HL-60/S4 (cell line): Measurements from ENCODE around the gene COPS2.
"Not testable (repeated sequence)": the region's sequence is repeated elsewhere in the genome, so short reads cannot be mapped to it uniquely, and the experiment has no call there.

Experiments used
- in situ Hi-C: fragments of 300-500 bp; cut with MboI; formaldehyde crosslinking; loops from 2 replicates; pipeline ENCODE4 v1.14.3; 2022; ENCODE audit warnings: low sequenced_read_pairs

Gene COPS2

GRCh38 chr15:49155110-49155833 lies at the start of gene COPS2:
Gene COPS2 (minus strand): TSS chr15:49155599. CDS start chr15:49155578, 21 bp downstream.
- in situ Hi-C loops: no loop called here

GRCh38 chr15:49200347-49200746 lies 44.9 kb upstream of the COPS2 start:
- in situ Hi-C loops: no loop called here

GRCh38 chr15:49199666-49200065 lies 44.3 kb upstream of the COPS2 start:
- in situ Hi-C loops: no loop called here

- in situ Hi-C loops: no loop called here
Measured at GRCh38 chr15:49196856-49197255, 41.5 kb upstream of the COPS2 start.

DNA sequence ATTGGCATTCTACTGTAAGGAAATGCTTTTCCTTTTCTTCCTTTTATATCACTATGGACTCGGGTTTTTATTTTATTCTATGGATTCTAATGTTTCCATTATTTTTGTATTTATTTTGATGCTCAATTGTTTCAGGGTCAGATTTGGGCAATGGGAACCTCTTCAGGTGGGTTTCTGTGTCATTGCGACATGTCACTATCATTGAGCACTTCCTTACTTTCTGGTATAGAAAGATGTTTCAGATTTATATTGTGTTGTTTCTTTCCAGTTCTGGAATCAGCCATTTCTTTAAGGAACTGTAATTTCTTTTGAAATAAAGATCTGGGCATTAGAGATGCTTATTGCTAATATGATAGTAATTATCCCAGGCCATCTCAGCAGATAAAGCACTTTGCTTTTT lies 36.5 kb upstream of the COPS2 start:
- in situ Hi-C loops: no loop called here

GRCh38 chr15:49190586-49190985 lies 35.2 kb upstream of the COPS2 start:
- in situ Hi-C loops: no loop called here

DNA sequence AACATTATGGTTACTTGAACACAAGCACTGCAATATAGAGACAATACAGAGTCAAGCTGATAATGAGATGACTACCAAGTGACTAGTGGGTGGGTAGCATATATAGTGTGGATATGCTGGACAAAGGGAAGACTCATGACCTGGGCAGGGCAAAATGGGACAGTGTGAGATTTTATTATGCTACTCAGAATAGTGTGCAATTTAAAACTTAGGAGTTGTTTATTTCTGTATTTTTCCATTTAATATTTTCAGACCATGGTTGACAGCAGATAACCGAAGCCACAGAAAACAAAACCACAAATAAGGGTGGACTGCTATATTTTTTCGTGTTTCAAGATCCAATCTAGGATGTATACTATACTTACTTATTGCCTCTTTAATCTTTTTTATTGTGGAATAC lies 34.2 kb upstream of the COPS2 start:
- in situ Hi-C loops: no loop called here

DNA sequence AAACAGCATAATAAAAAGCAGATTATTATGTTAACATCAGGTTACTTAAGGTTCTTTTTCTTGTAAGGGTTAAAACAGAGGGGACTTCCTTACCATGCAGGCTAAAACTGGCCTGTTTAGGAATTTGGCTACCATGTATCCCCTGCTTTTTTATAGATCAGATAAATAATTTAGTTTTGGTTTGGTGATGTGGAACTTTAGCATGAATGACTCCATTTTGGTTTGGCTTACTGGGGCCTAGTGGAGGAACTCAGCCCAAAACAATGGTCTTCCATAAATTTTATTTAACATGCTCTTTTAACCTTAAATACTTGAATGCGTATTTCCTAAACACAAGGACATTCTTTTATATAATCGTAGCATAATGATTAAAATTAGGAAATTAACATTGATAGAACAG lies 33.5 kb upstream of the COPS2 start:
- in situ Hi-C loops: no loop called here

DNA sequence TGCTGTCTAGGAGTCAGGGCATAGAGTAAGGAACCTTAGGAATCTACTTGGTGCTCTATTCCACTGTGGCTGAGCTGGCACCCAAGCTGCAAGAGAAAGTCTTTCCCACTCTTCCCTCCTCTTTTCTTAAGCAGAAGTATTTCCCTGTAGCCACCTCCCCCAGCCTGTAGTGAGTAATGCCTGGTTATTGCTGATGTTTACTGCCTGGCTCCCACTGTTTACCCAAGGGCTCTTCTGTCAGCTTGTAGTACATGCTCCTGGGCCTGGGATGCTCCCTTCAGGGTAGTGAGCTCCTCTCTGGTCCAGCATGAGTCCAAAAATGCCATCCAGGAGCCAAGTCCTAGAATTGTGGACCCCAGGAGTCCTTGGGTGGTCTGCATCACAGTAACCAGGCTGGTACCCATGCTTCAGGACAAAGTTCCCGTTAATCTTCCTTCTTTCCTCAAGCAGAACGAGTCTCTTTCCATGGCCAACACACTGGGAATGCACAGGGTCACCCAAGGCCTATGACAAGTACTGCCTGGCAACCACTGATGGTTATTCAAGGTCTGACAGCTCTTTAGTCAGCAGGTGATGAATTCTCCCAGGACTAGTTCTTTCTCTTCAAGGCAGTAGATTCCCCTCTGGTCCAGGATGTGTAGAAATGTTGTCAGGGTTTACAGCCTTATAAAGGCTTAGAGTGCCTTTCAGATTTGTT lies 32.3 kb upstream of the COPS2 start:
- in situ Hi-C loops: no loop called here

DNA sequence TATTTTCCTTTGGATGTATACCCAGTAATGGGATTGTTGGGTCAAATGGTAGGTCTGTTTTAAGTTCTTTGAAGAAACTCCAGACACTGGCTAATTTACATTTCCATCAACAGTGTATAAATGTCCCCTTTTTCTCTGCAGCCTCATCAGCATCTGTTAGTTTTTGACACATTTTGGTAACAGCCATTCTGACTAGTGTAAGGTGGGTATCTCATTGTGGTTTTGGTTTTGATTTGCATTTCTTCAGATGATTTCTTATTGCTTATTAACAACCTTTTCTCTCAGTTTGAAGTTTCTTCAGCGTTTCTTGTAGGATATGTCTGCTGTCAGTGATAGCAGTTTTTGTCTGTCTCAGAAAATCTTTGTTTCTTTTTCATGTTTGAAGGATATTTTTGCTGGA lies 30.1 kb upstream of the COPS2 start:
- in situ Hi-C loops: no loop called here

- in situ Hi-C loops: not testable (repeated sequence)
Measured at GRCh38 chr15:49183741-49184140, 28.3 kb upstream of the COPS2 start.

DNA sequence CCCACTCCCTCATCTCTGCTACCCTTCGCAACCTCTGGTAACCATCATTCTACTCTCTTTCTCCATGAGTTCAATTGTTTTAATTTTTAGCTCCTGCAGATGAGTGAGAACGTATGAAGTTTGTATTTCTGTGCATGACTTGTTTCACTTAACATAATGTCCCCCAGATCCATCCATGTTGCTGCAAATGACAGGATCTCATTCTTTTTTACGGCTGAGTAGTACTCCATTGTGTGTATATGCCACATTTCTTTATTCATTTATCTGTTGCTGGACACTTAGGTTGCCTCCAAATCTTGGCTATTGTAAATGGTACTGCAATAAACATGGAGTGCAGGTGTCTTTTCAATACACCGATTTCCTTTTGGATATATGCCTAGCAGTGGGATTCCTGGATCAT lies 26.7 kb upstream of the COPS2 start:
- in situ Hi-C loops: no loop called here

DNA sequence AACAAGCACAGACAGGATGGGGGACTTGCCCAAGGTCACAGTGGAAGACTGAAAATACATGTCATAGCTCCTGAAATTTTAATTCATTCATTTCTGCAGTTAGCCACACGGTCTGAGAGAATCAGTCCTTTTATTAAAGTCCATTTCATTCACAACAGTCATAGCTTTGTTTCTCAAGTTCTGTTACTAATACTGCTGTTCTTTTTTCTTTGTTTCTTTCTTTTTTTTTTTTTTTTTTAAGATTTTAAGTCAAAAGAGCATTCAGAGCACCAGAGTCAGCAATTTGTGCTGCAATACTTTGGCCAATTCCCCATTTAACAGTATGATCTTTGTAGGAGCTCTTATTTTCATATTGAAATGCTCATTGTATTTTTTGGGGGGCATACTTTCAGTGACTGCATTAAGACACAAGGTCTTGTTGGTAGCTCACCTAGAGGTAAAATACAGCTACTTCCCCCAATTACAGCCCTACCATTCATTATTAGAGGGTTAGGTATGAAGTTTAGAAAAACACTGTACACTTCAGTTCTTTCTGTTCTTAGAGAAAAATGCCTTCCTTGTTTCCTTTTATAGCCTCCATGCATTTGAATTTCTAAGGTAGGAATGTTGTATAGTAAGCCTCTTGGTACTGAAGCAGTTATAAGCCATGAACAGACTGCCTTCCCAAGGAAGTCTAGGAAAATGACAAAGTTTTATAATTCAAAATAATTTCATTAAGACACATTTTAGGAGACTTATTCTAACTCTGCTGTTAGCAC lies 24.2 kb upstream of the COPS2 start:
- in situ Hi-C loops: no loop called here

GRCh38 chr15:49178497-49178896 lies 23.1 kb upstream of the COPS2 start:
- in situ Hi-C loops: no loop called here

- in situ Hi-C loops: not testable (repeated sequence)
Measured at GRCh38 chr15:49175582-49176397, 20.4 kb upstream of the COPS2 start.

DNA sequence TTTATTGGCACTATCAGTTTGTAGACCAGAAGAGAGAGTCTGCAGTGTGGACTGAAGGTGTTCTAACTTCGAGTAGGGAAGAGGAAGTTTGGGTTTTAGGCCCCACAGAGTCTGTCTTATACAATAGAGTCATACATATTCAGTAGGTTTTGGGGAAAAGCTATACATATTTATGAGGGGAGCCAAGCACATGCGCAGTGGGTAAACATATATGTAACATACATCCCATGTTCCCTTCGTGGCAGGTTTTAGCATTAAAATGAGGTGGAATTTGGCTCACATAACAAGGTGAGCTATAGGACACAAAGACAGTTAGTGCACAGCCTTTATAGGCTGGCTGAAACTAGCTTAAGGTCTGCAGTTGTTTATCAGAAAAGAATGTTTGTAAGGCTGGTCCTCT lies 19.5 kb upstream of the COPS2 start:
- in situ Hi-C loops: no loop called here

DNA sequence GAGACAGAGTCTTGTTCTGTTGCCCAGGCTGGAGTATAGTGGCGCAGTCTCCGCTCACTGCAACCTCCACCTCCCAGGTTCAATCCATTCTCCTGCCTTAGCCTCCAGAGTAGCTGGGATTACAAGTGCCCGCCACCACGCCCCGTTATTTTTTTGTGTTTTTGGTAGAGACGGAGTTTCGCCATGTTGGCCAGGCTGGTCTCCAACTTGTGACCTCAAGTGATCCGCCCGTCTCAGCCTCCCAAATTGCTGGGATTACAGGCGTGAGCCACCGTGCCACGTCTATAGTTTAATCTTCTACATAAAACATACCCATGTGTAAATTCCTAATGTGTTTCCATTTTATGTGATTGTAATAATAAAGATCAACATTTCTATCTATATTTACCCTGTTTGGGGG lies 16.4 kb upstream of the COPS2 start:
- in situ Hi-C loops: no loop called here

DNA sequence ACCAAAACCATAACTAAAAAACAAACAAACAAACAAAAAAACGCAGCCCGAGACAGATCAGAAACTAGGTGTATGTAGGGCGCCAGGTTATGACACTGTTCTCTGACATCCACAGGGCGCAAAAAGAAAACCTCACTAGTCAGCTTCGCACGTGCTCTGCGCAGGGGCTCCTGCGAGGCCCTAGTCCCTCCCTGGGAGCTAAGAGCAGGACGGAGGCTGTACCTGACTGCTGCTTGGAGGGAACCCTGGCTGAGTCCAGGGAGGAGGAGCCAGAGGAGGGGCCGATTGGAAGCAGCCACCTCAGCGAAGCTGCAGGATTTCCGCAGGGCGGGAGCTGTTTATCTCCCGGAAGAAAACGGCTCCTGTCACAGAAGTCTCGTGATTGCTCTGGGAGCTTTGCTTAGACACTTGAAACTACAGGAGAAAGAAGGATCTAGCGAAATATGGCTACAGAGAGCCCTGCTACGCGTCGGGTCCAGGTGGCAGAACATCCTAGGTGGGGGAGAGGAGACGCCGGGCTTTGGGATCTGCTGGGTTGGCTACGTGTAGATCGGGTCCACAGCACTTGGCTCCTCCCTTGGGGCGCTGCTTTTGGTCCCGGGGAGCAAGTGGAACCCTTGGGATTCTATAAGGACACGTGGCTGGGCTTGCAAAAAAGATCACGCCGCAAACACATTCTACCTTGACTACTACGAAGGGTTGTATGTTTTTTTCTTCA lies 14.6 kb upstream of the COPS2 start, which contains the start of gene GALK2:
Gene GALK2, plus strand, starts transcription at position 368 of the 718 bp plus-strand sequence. Its CDS starts 76 bp downstream, at position 444.
- in situ Hi-C loops: no loop called here

DNA sequence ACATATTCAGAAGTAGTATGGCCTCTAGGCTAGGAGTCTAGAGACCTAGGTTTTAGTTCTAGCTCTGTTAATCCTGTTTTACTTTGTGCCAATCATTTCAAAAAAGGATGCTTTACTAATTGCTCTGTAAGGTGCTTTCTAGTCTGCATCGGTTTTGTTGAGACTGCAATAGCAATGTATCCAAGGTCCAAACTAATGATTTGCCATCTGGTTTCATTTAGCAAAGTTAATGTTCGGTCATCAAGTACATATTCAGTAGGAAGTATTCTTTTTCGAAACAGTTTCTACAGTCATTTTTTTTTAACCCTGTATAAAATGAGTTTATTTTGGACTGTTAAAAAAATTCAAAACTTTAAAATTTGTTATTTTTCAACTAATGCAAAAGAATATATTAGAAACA lies 12.6 kb upstream of the COPS2 start:
- in situ Hi-C loops: no loop called here

GRCh38 chr15:49164865-49165264 lies 9.5 kb upstream of the COPS2 start:
- in situ Hi-C loops: no loop called here
